K562 treated with DMSO at 1 percent for 12 hours (cell line): ENCODE data around the gene CNN2. TPM values are rescaled to one million over a fixed set of nuclear protein-coding genes. Genes with fewer than 3 reads are reported as not detected.

ENCODE experiments used
- total RNA-seq: library from RNA; unstranded; fragments of 300-600 nt; gene quantifications from 2 replicates; pipeline ENCODE4 v1.2.3, GENCODE V29; 2022; ENCODE audit not compliant: insufficient read depth

The CNN2 gene
- total RNA-seq = 72.3 and 126 TPM in 2 replicates

GRCh38 chr19:1025960-1026782 is at the start of gene CNN2:
TSS of gene CNN2 (plus strand) at chr19:1026608. CDS start at chr19:1026662, 54 bp downstream.

GRCh38 chr19:984165-984967 is 42.0 kb upstream of the CNN2 start, which contains the start of gene WDR18:
TSS of gene WDR18 (plus strand) at chr19:984345. CDS start at chr19:984354, 9 bp downstream.

GRCh38 chr19:1000095-1000494 is 26.3 kb upstream of the CNN2 start, which contains the start of gene GRIN3B:
TSS of gene GRIN3B (plus strand) at chr19:1000419. CDS start at chr19:1000438, 19 bp downstream.

GRCh38 chr19:1020868-1021425 is 5.5 kb upstream of the CNN2 start, which contains the start of gene TMEM259:
TSS of gene TMEM259 (minus strand) at chr19:1021123. CDS start at chr19:1020996, 127 bp downstream.

GRCh38 chr19:1039646-1040475 is 13.5 kb downstream of the CNN2 start, which contains the start of gene ABCA7:
TSS of gene ABCA7 (plus strand) at chr19:1040107. CDS start at chr19:1041362, 1,255 bp downstream.

GRCh38 chr19:1066748-1067340 is 40.4 kb downstream of the CNN2 start, which contains the start of gene ARHGAP45:
TSS of gene ARHGAP45 (plus strand) at chr19:1067167. CDS start at chr19:1067406, 239 bp downstream.

Other genes starting within 250 kb of the CNN2 start
- 169 and 333 TPM in 2 replicates for gene PTBP1, start 229.2 kb upstream of the CNN2 start, total RNA-seq
- gene PLPPR3, start 204.7 kb upstream of the CNN2 start, total RNA-seq = 24.0 and 30.0 TPM in 2 replicates
- 0.39 and 2.1 TPM in 2 replicates for gene AZU1, start 198.8 kb upstream of the CNN2 start, total RNA-seq
- not detected in 2 replicates for gene PRTN3, start 185.6 kb upstream of the CNN2 start, total RNA-seq
- gene ELANE, start 174.3 kb upstream of the CNN2 start, total RNA-seq = not detected in 2 replicates
- gene CFD, start 166.9 kb upstream of the CNN2 start, total RNA-seq = 28.7 and 52.0 TPM in 2 replicates
- 32.2 and 39.5 TPM in 2 replicates for gene MED16, start 133.4 kb upstream of the CNN2 start, total RNA-seq
- gene RNU6-9, start 133.1 kb upstream of the CNN2 start, total RNA-seq = not detected in 2 replicates
- 136 and 158 TPM in 2 replicates for gene R3HDM4, start 113.4 kb upstream of the CNN2 start, total RNA-seq
- gene KISS1R, start 109.3 kb upstream of the CNN2 start, total RNA-seq = 2.2 and 4.1 TPM in 2 replicates
- gene ARID3A, start 100.6 kb upstream of the CNN2 start, total RNA-seq = 36.2 and 75.8 TPM in 2 replicates
- gene WDR18, start 42.3 kb upstream of the CNN2 start, total RNA-seq = 49.7 and 59.6 TPM in 2 replicates
- 0.59 TPM in 1 of 2 replicates, not detected in the other for gene GRIN3B, start 26.2 kb upstream of the CNN2 start, total RNA-seq
- 149 and 231 TPM in 2 replicates for gene TMEM259, start 5.5 kb upstream of the CNN2 start, total RNA-seq
- not detected in 2 replicates for gene RNU6-2, start 5.1 kb upstream of the CNN2 start, total RNA-seq
- 33.8 and 70.2 TPM in 2 replicates for gene ABCA7, start 13.5 kb downstream of the CNN2 start, total RNA-seq
- gene ARHGAP45, start 40.6 kb downstream of the CNN2 start, total RNA-seq = 12.9 and 15.4 TPM in 2 replicates
- gene POLR2E, start 68.8 kb downstream of the CNN2 start, total RNA-seq = 194 and 270 TPM in 2 replicates
- 819 and 1,195 TPM in 2 replicates for gene GPX4, start 77.4 kb downstream of the CNN2 start, total RNA-seq
- 23.7 and 35.0 TPM in 2 replicates for gene SBNO2, start 147.7 kb downstream of the CNN2 start, total RNA-seq
- 110 and 120 TPM in 2 replicates for gene STK11, start 179.2 kb downstream of the CNN2 start, total RNA-seq
- 5.0 and 7.4 TPM in 2 replicates for gene CBARP, start 211.4 kb downstream of the CNN2 start, total RNA-seq
- 293 and 447 TPM in 2 replicates for gene ATP5F1D, start 215.1 kb downstream of the CNN2 start, total RNA-seq
- gene MIDN, start 222.0 kb downstream of the CNN2 start, total RNA-seq = 28.3 and 68.2 TPM in 2 replicates
- 119 and 138 TPM in 2 replicates for gene CIRBP, start 242.7 kb downstream of the CNN2 start, total RNA-seq
- gene FAM174C, start 248.9 kb downstream of the CNN2 start, total RNA-seq = 61.8 and 96.0 TPM in 2 replicates